HG02981 (cell line): ENCODE data around the gene ITGB8.

ENCODE experiments used
- ATAC-seq: cut with Tn5 transposase; IDR thresholded peaks from one replicate; pipeline ENCODE4 v1.9.1; 2021; ENCODE audit warnings: mild to moderate bottlenecking, moderate library complexity; ENCODE audit not compliant: unreplicated experiment

Gene ITGB8

GRCh38 chr7:20307119-20307518 is 23.6 kb upstream of the ITGB8 start:
- peak; percentile 91 for ATAC-seq

GRCh38 chr7:20307901-20308300 is 22.8 kb upstream of the ITGB8 start:
- no peak for ATAC-seq

GRCh38 chr7:20310301-20310700 is 20.4 kb upstream of the ITGB8 start:
- ATAC-seq: no peak

- no peak for ATAC-seq
Measured at GRCh38 chr7:20310963-20311742, 19.5 kb upstream of the ITGB8 start.

- no peak for ATAC-seq
Measured at GRCh38 chr7:20311743-20312042, 19.0 kb upstream of the ITGB8 start.

- no peak for ATAC-seq
Measured at GRCh38 chr7:20312562-20312961, 18.1 kb upstream of the ITGB8 start.

GRCh38 chr7:20313626-20314025 is 17.1 kb upstream of the ITGB8 start:
- no peak for ATAC-seq

GRCh38 chr7:20314198-20314597 is 16.5 kb upstream of the ITGB8 start:
- ATAC-seq: no peak

GRCh38 chr7:20316706-20317105 is 14.0 kb upstream of the ITGB8 start:
- no peak for ATAC-seq

GRCh38 chr7:20317413-20317812 is 13.3 kb upstream of the ITGB8 start:
- ATAC-seq: no peak

- no peak for ATAC-seq
Measured at GRCh38 chr7:20318933-20319332, 11.8 kb upstream of the ITGB8 start.

- ATAC-seq: no peak
Measured at GRCh38 chr7:20320322-20320721, 10.4 kb upstream of the ITGB8 start.

GRCh38 chr7:20320786-20321185 is 9.9 kb upstream of the ITGB8 start:
- no peak for ATAC-seq

GRCh38 chr7:20323595-20323994 is 7.1 kb upstream of the ITGB8 start:
- ATAC-seq: no peak

GRCh38 chr7:20326342-20326741 is 4.4 kb upstream of the ITGB8 start:
- ATAC-seq: no peak

GRCh38 chr7:20327055-20327454 is 3.6 kb upstream of the ITGB8 start:
- no peak for ATAC-seq

- no peak for ATAC-seq
Measured at GRCh38 chr7:20328027-20328426, 2.7 kb upstream of the ITGB8 start.

- ATAC-seq: no peak
Measured at GRCh38 chr7:20328692-20329091, 2.0 kb upstream of the ITGB8 start.

GRCh38 chr7:20329389-20330238 is 1.1 kb upstream of the ITGB8 start:
- ATAC-seq: peak; percentile 39

- ATAC-seq: peak; percentile 21
Measured at GRCh38 chr7:20330928-20331909, 519 bp downstream of the ITGB8 start.
